C4-2B (cell line): ENCODE results near the gene MRPL46.

Experiments used
- CTCF ChIP-seq: fragments of 450-650 bp; conservative IDR thresholded peaks from 2 replicates; pipeline ENCODE4 v1.5.1; 2017; ENCODE audit warnings: mild to moderate bottlenecking
- ZFX ChIP-seq: fragments of 450-650 bp; IDR thresholded peaks from 2 replicates; pipeline ENCODE4 v1.6.1; 2017

DNA sequence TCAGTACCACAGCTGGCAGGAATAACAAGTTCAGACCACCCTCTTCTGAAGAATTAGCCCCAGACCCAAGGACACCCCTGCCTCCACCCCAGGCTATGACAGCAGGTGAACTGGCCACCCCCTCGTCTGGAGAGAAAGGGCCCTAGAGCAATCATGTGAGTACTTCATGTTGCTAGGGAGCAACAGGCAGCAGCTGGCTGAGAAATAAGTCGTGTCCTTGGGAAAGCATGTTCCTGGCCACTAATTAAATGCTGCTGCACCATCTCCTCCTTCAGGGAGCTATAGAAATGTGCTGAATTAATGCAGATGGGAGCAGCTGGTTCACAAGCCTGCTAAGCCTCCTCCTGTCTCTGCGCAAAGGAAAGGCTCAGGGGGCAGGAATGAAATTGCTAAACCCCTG, 31.8 kb upstream of the MRPL46 start:
- TF ChIP-seq CTCF (no peak), ZFX (no peak)
